ENCODE results near the gene ACY1. TPM values are rescaled to one million over a fixed set of nuclear protein-coding genes. Genes with fewer than 3 reads are reported as not detected.

The ACY1 gene
- polyA plus RNA-seq, 10 donors = 8.9 to 15.1 (median 13.2) TPM

GRCh38 chr3:51945031-51945840, 38.1 kb upstream of the ACY1 start:
- no peak for DNase-seq

- no peak for DNase-seq
Observed at GRCh38 chr3:51945926-51946705, 37.2 kb upstream of the ACY1 start.

GRCh38 chr3:51946796-51947195, 36.5 kb upstream of the ACY1 start:
- DNase-seq = no peak

GRCh38 chr3:51947215-51947900, 36.0 kb upstream of the ACY1 start:
- DNase-seq = no peak

- DNase-seq = no peak
Observed at GRCh38 chr3:51948016-51948580, 35.2 kb upstream of the ACY1 start.

GRCh38 chr3:51949121-51949520, 34.2 kb upstream of the ACY1 start:
- no peak for DNase-seq

- DNase-seq = no peak
Observed at GRCh38 chr3:51950899-51951298, 32.4 kb upstream of the ACY1 start.

GRCh38 chr3:51953445-51953844, 29.9 kb upstream of the ACY1 start:
- no peak for DNase-seq

- no peak for DNase-seq
Observed at GRCh38 chr3:51954105-51954504, 29.2 kb upstream of the ACY1 start.

GRCh38 chr3:51954713-51955112, 28.6 kb upstream of the ACY1 start:
- DNase-seq = no peak

- no peak for DNase-seq
Observed at GRCh38 chr3:51955175-51955892, 28.0 kb upstream of the ACY1 start, which contains the start of gene GPR62. Gene GPR62, plus strand, starts transcription at chr3:51955381. Its CDS starts 272 bp downstream, at chr3:51955653.

GRCh38 chr3:51955893-51956770, 27.2 kb upstream of the ACY1 start:
- peak in 2 of 3 donors; percentile 63 to 83 for DNase-seq

- DNase-seq = no peak
Observed at GRCh38 chr3:51957520-51958205, 25.7 kb upstream of the ACY1 start.

GRCh38 chr3:51958603-51959521, 24.5 kb upstream of the ACY1 start:
- DNase-seq = peak in 1 of 3 donors; percentile 3

GRCh38 chr3:51959651-51960050, 23.7 kb upstream of the ACY1 start:
- DNase-seq = peak in 1 of 3 donors; percentile 1

- DNase-seq = no peak
Observed at GRCh38 chr3:51960386-51960785, 22.9 kb upstream of the ACY1 start.

GRCh38 chr3:51961011-51961410, 22.3 kb upstream of the ACY1 start:
- no peak for DNase-seq
